Measurements from ENCODE around the gene OR5B21.

Gene OR5B21

GRCh38 chr11:58508005-58508404 lies at the start of gene OR5B21:
OR5B21 (minus strand) TSS chr11:58508105; CDS start chr11:58508105, 0 bp downstream.
- DNase-seq (ENCODE audit: low spot score) = no peak

GRCh38 chr11:58549644-58550043 lies 41.7 kb upstream of the OR5B21 start:
- DNase-seq (ENCODE audit: low spot score) = no peak

GRCh38 chr11:58546841-58547240 lies 38.9 kb upstream of the OR5B21 start:
- DNase-seq (ENCODE audit: low spot score) = no peak

- no peak for DNase-seq (ENCODE audit: low spot score)
Observed at GRCh38 chr11:58531865-58532341, 24.0 kb upstream of the OR5B21 start.

GRCh38 chr11:58530236-58530635 lies 22.3 kb upstream of the OR5B21 start:
- no peak for DNase-seq (ENCODE audit: low spot score)

- DNase-seq (ENCODE audit: low spot score) = no peak
Observed at GRCh38 chr11:58527429-58527828, 19.5 kb upstream of the OR5B21 start.

GRCh38 chr11:58526721-58527120 lies 18.8 kb upstream of the OR5B21 start:
- DNase-seq (ENCODE audit: low spot score) = no peak

- DNase-seq (ENCODE audit: low spot score) = no peak
Observed at GRCh38 chr11:58525037-58525614, 17.2 kb upstream of the OR5B21 start.

- DNase-seq (ENCODE audit: low spot score) = peak; percentile 81
Observed at GRCh38 chr11:58524232-58525036, 16.5 kb upstream of the OR5B21 start.

GRCh38 chr11:58513747-58514367 lies 6.0 kb upstream of the OR5B21 start:
- DNase-seq (ENCODE audit: low spot score) = peak; percentile 73

GRCh38 chr11:58511636-58512035 lies 3.7 kb upstream of the OR5B21 start:
- DNase-seq (ENCODE audit: low spot score) = no peak

GRCh38 chr11:58509748-58510147 lies 1.8 kb upstream of the OR5B21 start:
- no peak for DNase-seq (ENCODE audit: low spot score)

GRCh38 chr11:58508814-58509213 lies 909 bp upstream of the OR5B21 start:
- no peak for DNase-seq (ENCODE audit: low spot score)

- DNase-seq (ENCODE audit: low spot score) = no peak
Observed at GRCh38 chr11:58507355-58507754, 550 bp downstream of the OR5B21 start.

- DNase-seq (ENCODE audit: low spot score) = no peak
Observed at GRCh38 chr11:58506935-58507334, 970 bp downstream of the OR5B21 start.

GRCh38 chr11:58505849-58506248 lies 2.1 kb downstream of the OR5B21 start:
- no peak for DNase-seq (ENCODE audit: low spot score)

GRCh38 chr11:58504232-58504631 lies 3.7 kb downstream of the OR5B21 start:
- no peak for DNase-seq (ENCODE audit: low spot score)

GRCh38 chr11:58503361-58503856 lies 4.5 kb downstream of the OR5B21 start:
- no peak for DNase-seq (ENCODE audit: low spot score)

- no peak for DNase-seq (ENCODE audit: low spot score)
Observed at GRCh38 chr11:58502004-58502403, 5.9 kb downstream of the OR5B21 start.

GRCh38 chr11:58498464-58498863 lies 9.4 kb downstream of the OR5B21 start:
- no peak for DNase-seq (ENCODE audit: low spot score)

- DNase-seq (ENCODE audit: low spot score) = no peak
Observed at GRCh38 chr11:58497951-58498350, 10.0 kb downstream of the OR5B21 start.

GRCh38 chr11:58495906-58496305 lies 12.0 kb downstream of the OR5B21 start:
- DNase-seq (ENCODE audit: low spot score) = no peak

GRCh38 chr11:58494101-58494500 lies 13.8 kb downstream of the OR5B21 start:
- peak; percentile 9 for DNase-seq (ENCODE audit: low spot score)
